Endodermal cell (in vitro differentiated cells): Measurements from ENCODE around the gene WNT7B. TPM values are rescaled to one million over a fixed set of nuclear protein-coding genes. Genes with fewer than 3 reads are reported as not detected.

ENCODE experiments used
- DNase-seq: peaks from one replicate; pipeline ENCODE4 v3.0.0-alpha.2; 2017
- H3K27ac ChIP-seq: 2 replicates; pipeline ENCODE4 v1.5.1; 2013; ENCODE audit warnings: mild to moderate bottlenecking, low read depth, low read length, moderate library complexity
- H3K27me3 ChIP-seq: 2 replicates; pipeline ENCODE4 v1.6.1; 2013; ENCODE audit warnings: mild to moderate bottlenecking, low read length, moderate library complexity; ENCODE audit not compliant: insufficient read depth, control insufficient read depth, poor library complexity, severe bottlenecking
- H3K36me3 ChIP-seq: 2 replicates; pipeline ENCODE4 v1.7.0; 2013; ENCODE audit warnings: mild to moderate bottlenecking, low read length, moderate library complexity; ENCODE audit not compliant: control insufficient read depth, insufficient read depth
- H3K4me1 ChIP-seq: one replicate; pipeline ENCODE4 v1.7.0; 2013; ENCODE audit warnings: low read length; ENCODE audit not compliant: control insufficient read depth, insufficient read depth
- H3K4me3 ChIP-seq: 2 replicates; pipeline ENCODE4 v1.5.1; 2013; ENCODE audit warnings: mild to moderate bottlenecking, low read length, moderate library complexity
- H3K9ac ChIP-seq: 2 replicates; pipeline ENCODE4 v1.6.1; 2013; ENCODE audit warnings: mild to moderate bottlenecking, low read length, moderate library complexity; ENCODE audit not compliant: poor library complexity, severe bottlenecking; ENCODE audit errors: extremely low read depth
- H3K9me3 ChIP-seq: 2 replicates; pipeline ENCODE4 v1.6.1; 2013; ENCODE audit warnings: mild to moderate bottlenecking, low read length, moderate library complexity; ENCODE audit not compliant: control insufficient read depth
- H3K27ac Mint-ChIP-seq: 2 replicates; pipeline ENCODE4 v1.8.0; 2020; ENCODE audit warnings: mixed read lengths
- H3K27me3 Mint-ChIP-seq: 2 replicates; pipeline ENCODE4 v1.8.0; 2021; ENCODE audit warnings: mild to moderate bottlenecking, mixed read lengths; ENCODE audit not compliant: insufficient read depth
- H3K36me3 Mint-ChIP-seq: 2 replicates; pipeline ENCODE4 v1.8.0; 2020; ENCODE audit warnings: low read depth, mixed read lengths
- H3K4me1 Mint-ChIP-seq: 2 replicates; pipeline ENCODE4 v1.8.0; 2020; ENCODE audit warnings: mixed read lengths
- H3K4me3 Mint-ChIP-seq: 2 replicates; pipeline ENCODE4 v1.8.0; 2020; ENCODE audit warnings: mild to moderate bottlenecking, moderate library complexity, mixed read lengths
- H3K9me3 Mint-ChIP-seq: 2 replicates; pipeline ENCODE4 v1.8.0; 2020; ENCODE audit warnings: mild to moderate bottlenecking, mixed read lengths
- WGBS, 2 experiments: methylation state at CpG; one replicate each; pipeline versions ENCODE4 v1.1.5 to v1.1.7; 2013; ENCODE audit warnings: missing lambda C conversion rate in 2 of 2, mixed read lengths in 1 of 2; ENCODE audit not compliant: insufficient coverage in 1 of 2, insufficient read length in 1 of 2; 5-methylcytosine and 5-hydroxymethylcytosine counted together
- total RNA-seq, 2 donors: library from RNA; stranded (reverse); fragmentation: NEBNext Ultra II Directional in 1 of 2; extraction: Animal tissue kit (Norgen Biotek cat#: 25700) in 1 of 2; gene quantifications; 2 replicates in 1 of 2; 3 replicates in 1 of 2; pipeline ENCODE4 v1.2.1, GENCODE V29; 2021
- TF ChIP-seq, protein P1 (sequence below): fragments of 200-600 bp; sonication (generic); conservative IDR thresholded peaks from 2 replicates; pipeline ENCODE4 v1.5.0; 2021; ENCODE audit warnings: antibody characterized with exemption, mild to moderate bottlenecking

Gene WNT7B
- total RNA-seq, 2 donors from 2014 or later, result not detected

DNA sequence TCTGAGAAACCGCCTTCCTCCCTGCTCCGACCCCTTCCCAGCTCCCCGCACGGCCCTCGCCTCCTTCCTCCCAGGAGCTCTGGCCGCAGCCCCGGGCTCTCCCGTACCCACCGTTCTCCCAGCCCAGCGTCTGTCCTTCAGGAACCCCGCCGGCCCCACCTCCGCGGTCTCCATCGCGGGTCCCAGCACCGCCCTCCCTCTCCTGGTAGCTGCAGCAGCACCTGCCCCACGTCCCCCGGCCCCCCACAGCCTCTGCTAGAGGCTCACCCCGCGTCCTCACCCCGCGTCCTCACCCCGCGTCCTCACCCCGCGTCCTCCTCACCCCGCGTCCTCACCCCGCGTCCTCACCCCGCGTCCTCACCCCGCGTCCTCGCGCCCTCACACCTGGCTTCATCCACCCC lies 85.9 kb downstream of the WNT7B start:
- H3K9me3 ChIP-seq, result no peaks in the 10 kb centered on the region
- H3K27me3 ChIP-seq, result no peaks in the 10 kb centered on the region
- Mint-ChIP-seq H3K36me3 (no peaks in the 10 kb centered on the region), H3K27me3 (no peaks in the 10 kb centered on the region), H3K9me3 (no peaks in the 10 kb centered on the region), H3K4me3 (no peak overlapping the region), H3K4me1 (no peaks in the 10 kb centered on the region), H3K27ac (no peak overlapping the region)
- H3K4me1 ChIP-seq, result no peaks in the 10 kb centered on the region
- WGBS, 2 experiments, result 91 to 94% methylated on average over 23 to 37 of the region's 37 CpGs
- peak; percentile 55 for DNase-seq
- H3K36me3 ChIP-seq, result no peaks in the 10 kb centered on the region
- no peak overlapping the region for H3K4me3 ChIP-seq
- H3K9ac ChIP-seq, result no peak overlapping the region
- TF ChIP-seq, protein P1, sequence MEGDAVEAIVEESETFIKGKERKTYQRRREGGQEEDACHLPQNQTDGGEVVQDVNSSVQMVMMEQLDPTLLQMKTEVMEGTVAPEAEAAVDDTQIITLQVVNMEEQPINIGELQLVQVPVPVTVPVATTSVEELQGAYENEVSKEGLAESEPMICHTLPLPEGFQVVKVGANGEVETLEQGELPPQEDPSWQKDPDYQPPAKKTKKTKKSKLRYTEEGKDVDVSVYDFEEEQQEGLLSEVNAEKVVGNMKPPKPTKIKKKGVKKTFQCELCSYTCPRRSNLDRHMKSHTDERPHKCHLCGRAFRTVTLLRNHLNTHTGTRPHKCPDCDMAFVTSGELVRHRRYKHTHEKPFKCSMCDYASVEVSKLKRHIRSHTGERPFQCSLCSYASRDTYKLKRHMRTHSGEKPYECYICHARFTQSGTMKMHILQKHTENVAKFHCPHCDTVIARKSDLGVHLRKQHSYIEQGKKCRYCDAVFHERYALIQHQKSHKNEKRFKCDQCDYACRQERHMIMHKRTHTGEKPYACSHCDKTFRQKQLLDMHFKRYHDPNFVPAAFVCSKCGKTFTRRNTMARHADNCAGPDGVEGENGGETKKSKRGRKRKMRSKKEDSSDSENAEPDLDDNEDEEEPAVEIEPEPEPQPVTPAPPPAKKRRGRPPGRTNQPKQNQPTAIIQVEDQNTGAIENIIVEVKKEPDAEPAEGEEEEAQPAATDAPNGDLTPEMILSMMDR, result no peak
- no peak overlapping the region for H3K27ac ChIP-seq

DNA sequence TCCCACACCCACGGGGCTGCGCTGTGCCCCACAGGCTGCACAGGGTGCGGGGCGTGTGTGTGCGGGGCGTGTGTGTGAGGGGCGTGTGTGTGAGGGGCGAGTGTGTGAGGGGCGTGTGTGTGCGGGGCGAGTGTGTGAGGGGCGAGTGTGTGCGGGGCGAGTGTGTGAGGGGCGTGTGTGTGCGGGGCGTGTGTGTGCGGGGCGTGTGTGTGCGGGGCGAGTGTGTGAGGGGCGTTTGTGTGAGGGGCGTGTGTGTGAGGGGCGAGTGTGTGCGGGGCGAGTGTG lies 86.7 kb downstream of the WNT7B start:
- Mint-ChIP-seq H3K27ac (no peak overlapping the region), H3K27me3 (no peaks in the 10 kb centered on the region), H3K4me3 (no peak overlapping the region), H3K4me1 (no peaks in the 10 kb centered on the region), H3K9me3 (no peaks in the 10 kb centered on the region), H3K36me3 (no peaks in the 10 kb centered on the region)
- 90% methylated on average over 7 of the region's 26 CpGs; no CpG with 5 or more reads in 1 of the 2 experiments for WGBS, 2 experiments
- H3K4me1 ChIP-seq, result no peaks in the 10 kb centered on the region
- DNase-seq, result no peak
- H3K4me3 ChIP-seq, result no peak overlapping the region
- H3K9ac ChIP-seq, result no peak overlapping the region
- H3K36me3 ChIP-seq, result no peaks in the 10 kb centered on the region
- H3K27me3 ChIP-seq, result no peaks in the 10 kb centered on the region
- peak overlapping the region; percentile 97 for H3K27ac ChIP-seq
- TF ChIP-seq, protein P1, result no peak
- H3K9me3 ChIP-seq, result no peaks in the 10 kb centered on the region

DNA sequence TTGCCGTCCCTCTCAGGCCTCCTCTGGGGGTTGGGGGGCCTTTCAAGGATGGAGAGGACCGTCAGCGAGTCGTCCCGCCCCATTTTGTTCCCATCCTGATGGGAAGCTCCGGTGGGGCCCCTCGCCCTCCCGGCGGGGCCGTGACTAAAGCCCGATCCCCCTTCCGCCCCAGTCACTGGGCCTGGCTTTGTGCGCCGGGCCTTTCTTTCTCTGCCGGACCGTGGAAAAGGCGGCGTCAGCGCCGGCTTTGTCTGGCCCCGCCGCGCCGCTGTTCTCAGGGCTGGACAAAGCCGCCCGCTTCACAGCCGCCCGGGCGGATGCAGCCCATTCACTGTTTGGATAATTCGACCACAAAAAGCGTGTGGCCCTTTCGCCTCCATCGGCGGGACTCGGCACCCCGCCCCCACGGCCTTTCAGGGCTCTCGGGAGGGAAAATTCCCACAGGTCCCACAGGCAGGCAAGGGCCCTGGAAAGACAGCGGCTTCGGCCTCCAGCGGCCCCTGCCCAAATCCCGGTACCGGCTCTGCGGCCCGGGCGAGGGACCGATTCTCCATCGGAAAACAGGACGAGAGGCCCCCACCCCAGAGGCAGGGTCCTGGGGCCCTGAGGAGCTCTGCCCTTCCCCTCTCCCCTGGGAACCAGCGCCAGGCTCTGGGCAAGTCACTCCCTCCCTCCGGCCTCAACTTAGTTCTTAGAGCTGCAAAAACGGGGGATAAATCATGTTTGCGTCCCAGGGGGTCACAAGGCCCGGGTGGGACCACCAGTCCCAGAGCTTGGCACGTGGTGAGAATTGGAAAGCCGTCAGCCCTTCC lies 87.2 kb downstream of the WNT7B start:
- H3K27ac ChIP-seq, result peak overlapping the region; percentile 97
- no peaks in the 10 kb centered on the region for H3K9me3 ChIP-seq
- H3K27me3 ChIP-seq, result no peaks in the 10 kb centered on the region
- WGBS, 2 experiments, result 92% methylated on average over 56 of the region's 56 CpGs; no CpG with 5 or more reads in 1 of the 2 experiments
- no peaks in the 10 kb centered on the region for H3K9me3 Mint-ChIP-seq
- no peaks in the 10 kb centered on the region for H3K36me3 Mint-ChIP-seq
- no peak overlapping the region for H3K4me3 ChIP-seq
- H3K9ac ChIP-seq, result no peak overlapping the region
- H3K4me3 Mint-ChIP-seq, result no peak overlapping the region
- H3K36me3 ChIP-seq, result no peaks in the 10 kb centered on the region
- no peaks in the 10 kb centered on the region for H3K4me1 Mint-ChIP-seq
- peak; percentile 42 for DNase-seq
- TF ChIP-seq, protein P1, result no peak
- no peaks in the 10 kb centered on the region for H3K27me3 Mint-ChIP-seq
- no peak overlapping the region for H3K27ac Mint-ChIP-seq
- H3K4me1 ChIP-seq, result no peaks in the 10 kb centered on the region
